GM19035 (cell line): ENCODE data around the gene DZIP1.
"Not testable (repeated sequence)": the region's sequence is repeated elsewhere in the genome, so short reads cannot be mapped to it uniquely, and the experiment has no call there.

Source experiments
- ATAC-seq: cut with Tn5 transposase; IDR thresholded peaks from one replicate; pipeline ENCODE4 v1.9.1; 2021; ENCODE audit not compliant: unreplicated experiment

DZIP1 gene, protein sequence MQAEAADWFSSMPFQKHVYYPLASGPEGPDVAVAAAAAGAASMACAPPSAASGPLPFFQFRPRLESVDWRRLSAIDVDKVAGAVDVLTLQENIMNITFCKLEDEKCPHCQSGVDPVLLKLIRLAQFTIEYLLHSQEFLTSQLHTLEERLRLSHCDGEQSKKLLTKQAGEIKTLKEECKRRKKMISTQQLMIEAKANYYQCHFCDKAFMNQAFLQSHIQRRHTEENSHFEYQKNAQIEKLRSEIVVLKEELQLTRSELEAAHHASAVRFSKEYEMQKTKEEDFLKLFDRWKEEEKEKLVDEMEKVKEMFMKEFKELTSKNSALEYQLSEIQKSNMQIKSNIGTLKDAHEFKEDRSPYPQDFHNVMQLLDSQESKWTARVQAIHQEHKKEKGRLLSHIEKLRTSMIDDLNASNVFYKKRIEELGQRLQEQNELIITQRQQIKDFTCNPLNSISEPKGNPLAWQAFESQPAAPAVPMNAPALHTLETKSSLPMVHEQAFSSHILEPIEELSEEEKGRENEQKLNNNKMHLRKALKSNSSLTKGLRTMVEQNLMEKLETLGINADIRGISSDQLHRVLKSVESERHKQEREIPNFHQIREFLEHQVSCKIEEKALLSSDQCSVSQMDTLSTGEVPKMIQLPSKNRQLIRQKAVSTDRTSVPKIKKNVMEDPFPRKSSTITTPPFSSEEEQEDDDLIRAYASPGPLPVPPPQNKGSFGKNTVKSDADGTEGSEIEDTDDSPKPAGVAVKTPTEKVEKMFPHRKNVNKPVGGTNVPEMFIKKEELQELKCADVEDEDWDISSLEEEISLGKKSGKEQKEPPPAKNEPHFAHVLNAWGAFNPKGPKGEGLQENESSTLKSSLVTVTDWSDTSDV

DNA sequence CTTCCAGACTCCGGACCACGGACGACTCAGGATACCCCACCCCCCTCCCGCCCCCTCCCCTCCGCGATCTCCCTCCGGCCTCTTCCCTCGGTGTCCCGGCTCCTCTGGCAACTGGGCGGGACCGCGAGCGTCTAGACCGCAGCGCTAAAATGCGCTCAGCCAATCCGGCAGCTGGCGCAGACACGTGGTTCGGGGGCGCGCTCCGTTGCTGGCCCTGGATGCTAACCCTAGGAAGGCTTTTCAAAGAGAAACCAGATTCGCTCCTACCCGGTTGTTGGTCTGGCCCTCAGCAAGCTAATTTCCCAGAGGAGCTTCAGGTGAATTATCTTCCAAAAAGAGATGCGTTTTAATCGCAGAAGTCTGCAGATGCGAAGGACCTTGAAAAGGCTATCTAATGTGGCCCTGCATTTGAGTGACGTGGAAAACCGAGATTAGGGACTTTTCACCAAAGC lies at the start of gene DZIP1:
TSS of gene DZIP1 (minus strand) at position 106 of the 452 bp plus-strand sequence. CDS start 2,677 bp downstream, outside the sequence.
- peak; percentile 89 for ATAC-seq

DNA sequence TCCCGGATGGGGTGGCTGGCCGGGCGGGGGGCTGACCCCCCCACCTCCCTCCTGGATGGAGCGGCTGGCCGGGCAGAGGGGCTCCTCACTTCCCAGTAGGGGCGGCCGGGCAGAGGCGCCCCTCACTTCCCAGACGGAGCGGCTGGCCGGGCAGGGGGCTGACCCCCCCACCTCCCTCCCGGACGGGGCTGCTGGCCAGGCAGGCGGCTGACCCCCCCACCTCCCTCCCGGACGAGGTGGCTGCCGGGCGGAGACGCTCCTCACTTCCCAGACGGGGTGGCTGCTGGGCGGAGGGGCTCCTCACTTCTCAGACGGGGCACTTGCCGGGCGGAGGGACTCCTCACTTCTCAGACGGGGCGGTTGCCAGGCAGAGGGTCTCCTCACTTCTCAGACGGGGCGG lies 46.5 kb upstream of the DZIP1 start:
- not testable (repeated sequence) for ATAC-seq

DNA sequence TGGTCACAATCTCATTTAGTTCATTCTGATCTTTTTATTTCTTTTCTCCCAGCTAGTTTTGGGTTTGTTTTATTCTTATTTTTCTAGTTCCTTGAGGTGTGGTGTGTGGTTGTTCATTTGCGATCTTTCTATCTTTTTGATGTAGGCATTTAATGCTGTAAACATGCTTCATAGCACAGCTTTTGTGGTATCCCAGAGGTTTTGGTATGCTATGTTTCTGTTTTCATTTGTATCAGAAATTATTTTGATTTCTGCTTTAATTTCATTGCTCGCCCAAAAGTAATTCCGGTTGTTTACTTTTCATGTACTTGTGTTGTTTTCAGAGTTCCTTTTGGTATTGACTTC lies 45.0 kb upstream of the DZIP1 start:
- no peak for ATAC-seq

DNA sequence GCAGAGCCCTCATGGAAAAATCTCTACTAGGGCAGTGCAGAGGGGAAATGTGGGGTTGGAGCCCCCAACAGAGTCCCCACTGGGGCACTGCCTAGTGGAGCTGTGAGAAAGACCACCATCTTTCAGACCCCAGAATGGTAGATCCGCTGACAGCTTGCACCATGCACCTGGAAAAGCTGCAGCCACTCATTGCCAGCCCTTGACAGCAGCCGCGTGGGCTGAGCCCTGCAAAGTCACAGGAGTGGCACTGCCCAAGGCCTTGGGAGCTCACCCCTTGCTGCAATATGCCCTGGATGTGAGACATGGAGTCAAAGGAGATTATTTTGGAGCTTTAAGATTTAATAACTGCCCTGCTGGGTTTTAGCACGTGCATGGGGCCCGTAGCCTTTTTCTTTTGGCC lies 40.5 kb upstream of the DZIP1 start:
- not testable (repeated sequence) for ATAC-seq

DNA sequence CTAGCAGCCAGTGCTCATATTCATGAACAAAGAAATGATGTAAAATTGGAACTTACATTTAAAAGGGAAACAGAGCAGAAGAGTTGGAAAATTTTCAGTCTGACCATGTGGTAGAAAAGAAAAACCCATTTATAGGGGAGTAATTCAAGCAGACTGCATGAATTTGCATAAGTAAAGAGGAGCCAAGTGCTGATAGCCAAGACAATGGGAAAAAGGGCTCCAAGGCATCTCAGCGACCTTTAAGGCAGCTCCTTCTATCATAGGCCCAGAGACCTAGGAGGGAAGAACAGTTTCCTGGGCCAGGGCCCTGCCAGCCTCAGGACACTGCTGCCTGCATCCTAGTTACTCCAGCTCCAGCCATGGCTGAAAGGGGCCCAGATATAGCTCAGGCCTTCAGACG lies 39.9 kb upstream of the DZIP1 start:
- no peak for ATAC-seq

DNA sequence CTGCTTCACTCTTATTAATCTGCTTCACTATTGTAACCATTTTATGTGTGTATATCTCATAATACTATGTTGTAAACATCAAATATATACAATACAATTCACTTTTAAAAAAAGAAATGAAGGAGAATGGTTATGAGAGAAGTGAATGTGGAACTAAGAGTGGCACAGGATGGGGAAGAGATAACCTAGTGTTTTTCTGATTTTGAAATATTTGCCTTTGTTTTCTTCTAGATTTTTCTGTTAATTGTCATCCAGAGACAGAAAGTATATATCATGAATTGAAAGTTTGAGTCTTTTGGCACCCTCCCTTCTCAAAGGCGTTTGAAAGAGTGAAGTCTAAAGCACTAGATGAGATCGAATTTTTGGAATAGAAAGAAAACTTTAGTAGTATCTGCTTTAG lies 35.2 kb upstream of the DZIP1 start:
- ATAC-seq, result no peak

DNA sequence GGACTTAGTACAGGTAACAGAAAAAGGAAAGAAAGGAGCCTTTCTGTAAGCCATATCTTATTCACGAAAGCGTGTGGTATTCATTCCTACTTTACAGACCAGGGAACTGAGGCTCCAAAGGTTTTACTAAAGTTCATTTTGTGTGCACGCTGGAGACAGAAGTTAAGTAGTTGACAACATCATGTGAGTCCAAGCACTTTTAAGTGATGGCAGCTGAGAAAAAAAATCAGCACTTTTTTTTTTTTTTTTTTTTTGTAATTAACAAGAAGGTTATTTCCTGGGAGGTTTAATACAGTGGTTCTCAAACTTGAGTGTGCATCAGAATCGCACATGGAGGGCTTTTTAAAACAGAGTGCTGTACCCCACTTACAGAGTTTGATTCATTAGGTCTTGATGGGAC lies 34.5 kb upstream of the DZIP1 start:
- no peak for ATAC-seq

DNA sequence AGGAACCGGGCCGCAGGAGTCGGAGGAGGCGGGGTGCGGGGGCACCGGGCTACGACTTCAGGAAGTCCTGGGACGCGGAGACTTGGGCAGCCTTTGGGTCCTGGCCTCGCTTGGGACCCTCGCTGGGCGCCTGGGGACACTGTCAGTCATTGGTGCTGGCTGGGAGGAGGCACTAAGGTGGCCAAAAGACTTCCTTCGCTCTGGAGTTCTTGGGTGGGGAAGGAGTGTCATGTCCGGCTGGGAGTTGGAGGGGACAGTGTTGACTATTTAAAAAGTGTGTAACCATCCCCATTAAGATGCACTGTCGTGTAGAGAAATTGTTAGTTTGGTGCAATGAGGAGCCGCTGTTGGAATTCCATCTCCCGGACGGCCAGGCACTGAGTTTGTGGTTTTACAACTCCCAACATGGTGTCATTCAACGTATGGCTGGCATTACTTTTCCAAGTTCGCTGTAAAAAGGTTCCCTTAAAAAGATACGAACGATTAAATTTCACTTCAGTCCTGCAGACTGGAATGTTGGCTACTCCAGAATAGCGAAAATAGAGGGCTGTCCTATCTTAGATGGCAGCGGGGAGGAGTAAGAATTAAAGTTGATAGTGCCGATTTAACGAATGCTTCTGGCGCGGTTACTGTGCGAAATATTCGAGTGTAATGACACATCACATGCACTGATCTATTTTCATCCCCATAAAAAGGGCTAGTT lies 33.2 kb upstream of the DZIP1 start:
- no peak for ATAC-seq

DNA sequence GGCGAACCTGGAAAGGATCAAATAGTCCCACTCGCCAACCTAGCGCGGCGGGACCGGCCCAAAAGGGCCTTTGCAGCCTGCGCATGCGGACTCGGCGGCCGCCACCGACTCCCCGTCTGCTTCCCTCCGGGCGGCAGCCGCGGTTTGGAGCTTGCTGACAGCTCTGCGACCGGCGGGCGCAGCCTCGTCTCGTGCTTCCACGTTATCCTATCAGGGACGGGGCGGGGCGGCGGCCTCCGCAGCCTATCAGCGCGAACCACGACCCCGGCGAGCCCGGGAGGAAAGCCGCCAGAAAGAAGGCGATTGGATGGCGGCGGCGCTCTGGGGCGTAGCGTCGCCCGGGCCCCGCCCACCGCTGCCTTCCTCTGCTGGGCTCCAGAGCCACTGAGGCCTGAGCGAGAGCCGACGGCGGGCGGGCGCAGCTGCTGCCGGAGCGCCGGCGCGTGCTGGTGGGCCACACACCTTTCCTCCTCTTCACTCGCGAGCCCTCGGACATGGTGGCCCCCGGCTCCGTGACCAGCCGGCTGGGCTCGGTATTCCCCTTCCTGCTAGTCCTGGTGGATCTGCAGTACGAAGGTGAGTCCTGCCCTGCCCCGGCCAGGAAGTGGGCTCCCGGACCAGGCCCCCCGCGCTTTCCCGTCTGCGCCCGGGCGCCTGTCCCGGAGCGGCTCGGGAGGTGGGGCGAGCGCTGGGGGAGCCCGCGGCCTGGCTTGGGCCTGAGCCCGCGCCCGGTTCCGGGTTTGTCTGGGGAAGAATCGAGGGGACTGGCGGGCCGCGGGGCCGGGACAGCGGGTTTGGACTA lies 32.5 kb upstream of the DZIP1 start, which contains the start of gene DNAJC3:
TSS of gene DNAJC3 (plus strand) at position 378 of the 802 bp plus-strand sequence. CDS start at position 495, 117 bp downstream.
- ATAC-seq, result peak; percentile 96

DNA sequence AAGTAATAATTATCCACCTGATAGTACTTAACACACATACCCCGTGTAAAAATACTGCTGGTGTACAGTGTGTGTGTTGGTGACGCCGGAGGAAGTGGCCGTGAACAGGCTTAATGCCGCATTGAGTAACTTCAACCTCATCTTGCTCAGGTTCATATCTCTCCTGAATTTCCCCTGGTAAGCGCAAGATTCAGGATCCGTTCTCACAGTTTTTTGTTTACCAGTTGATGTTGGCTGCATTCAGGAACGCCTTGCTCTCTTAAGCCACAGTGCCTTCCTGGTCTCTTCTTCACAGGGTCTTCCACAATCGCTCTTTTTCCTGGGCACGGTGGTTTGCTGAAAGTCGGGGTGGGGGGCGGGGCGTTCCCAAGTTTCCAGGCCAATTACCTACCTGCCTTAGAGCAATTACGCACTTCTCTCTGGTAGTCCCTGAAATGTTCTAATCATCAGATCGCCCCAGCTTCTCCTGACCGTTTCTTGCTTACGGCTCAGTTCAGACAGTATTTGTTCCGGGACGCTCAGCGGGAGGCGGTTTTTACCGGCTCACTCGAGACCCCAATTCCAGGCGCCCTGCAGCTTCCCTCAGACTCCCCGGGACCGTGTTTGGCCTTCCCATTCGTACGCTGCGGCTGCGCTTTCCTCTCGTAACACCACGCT lies 31.7 kb upstream of the DZIP1 start:
- peak; percentile 13 for ATAC-seq

DNA sequence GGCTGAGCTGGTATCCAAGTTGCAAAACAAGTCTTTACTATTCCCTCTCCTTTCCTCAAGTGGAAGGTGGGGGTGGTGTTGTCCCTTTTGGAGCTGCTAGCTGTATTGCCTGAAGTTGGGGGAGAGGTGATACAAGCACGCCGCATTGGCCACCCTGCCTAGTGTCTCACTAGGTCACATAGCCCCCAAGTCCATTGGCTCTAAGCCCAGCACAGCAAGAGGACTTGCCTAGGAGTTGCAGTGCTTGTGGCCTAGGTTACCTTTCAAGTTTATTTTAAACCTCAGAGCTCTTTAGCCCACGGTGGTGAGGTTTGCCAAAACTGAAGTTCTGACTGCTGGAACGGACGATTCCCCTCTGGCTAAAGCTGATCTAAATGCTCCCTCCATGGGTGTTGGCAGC lies 27.1 kb upstream of the DZIP1 start:
- ATAC-seq, result no peak

DNA sequence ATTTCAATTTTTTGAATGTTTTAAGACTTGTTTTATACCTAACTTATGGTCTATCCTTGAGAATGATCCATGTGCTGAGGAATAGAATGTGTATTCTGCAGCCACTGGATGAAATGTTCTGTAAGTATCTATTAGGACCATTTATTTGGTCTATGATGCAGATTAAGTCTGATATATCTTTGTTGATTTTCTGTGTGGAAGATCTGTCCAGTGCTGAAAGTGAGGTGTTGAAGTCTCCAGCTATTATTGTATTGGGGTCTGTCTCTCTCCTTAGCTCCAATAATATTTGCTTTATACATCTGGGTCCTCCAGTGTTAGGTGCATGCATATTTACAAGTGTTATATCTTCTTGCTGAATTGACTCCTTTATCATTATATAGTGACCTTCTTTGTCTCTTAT lies 22.7 kb upstream of the DZIP1 start:
- not testable (repeated sequence) for ATAC-seq

DNA sequence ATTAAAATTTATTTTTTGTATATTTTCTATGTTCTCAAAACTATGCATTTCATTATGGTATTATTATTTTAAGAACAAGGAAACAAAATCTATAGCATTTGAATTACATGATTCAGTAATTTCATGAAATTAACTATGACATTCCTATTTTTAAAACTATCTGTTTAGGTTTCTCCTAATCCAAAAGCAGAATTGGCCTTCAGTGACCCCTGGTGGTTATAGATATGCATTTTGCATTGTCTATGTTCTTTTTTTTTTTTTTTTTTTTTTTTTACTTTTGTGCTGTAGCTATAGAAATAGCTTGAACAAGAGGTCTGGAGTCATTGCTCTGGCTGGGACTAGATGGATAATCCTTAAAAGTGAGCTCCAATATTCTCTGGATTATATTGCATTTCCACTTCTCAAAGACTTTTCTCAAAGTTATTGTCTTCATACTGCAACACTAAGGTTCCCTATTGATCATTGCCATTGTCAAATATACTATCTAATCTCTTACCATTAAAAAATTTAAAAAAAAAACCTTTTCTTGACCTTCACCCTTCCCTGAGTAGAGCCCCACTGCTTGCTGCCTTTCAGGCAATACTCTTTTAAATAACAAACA lies 16.6 kb upstream of the DZIP1 start:
- no peak for ATAC-seq

DNA sequence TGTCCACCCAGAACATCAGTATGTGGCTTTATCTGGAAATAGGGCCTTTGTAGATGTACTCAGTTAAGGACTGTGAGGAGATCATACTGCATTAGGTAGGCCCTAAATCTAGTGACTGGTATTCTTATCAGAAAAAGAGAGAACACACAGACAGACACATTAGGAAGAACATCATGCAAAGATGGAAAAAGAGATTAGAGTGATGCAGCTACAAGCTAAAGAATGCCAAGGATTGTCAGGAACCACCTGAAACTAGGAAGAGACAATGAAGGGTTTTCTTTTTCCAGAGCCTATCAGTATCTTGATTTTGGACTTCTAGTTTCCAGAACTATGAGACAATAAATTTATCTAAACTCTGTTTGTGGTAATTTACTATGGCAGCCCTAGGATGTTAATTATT lies 15.0 kb upstream of the DZIP1 start:
- no peak for ATAC-seq

DNA sequence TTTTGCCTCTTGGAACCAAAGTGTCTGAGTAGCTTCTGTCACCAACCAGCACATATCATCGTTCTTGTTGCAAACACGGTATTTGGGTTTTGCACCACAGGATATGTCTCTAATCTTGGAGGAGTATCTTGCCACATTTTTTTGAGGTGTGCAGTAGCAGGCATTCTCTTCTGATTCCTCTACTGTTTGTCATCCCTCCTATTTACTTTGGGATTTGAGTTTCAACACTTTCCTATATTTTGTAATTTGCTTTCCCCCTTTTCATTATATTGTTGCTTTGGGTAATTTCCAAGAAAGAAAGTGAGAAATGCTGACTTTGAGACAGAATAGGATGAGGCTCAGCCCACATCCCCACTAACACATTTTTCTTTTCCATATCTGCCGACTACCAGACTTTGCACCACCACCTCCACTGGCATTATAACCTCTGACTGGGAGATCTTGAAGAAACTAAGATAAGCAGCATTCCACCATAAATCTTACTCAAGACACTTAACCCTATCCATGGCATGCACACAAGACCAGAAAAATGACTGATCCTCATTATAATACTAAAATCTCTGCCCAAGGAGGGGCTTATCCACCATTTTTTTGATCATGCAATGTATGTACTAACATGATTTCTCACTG lies 12.0 kb upstream of the DZIP1 start:
- no peak for ATAC-seq

DNA sequence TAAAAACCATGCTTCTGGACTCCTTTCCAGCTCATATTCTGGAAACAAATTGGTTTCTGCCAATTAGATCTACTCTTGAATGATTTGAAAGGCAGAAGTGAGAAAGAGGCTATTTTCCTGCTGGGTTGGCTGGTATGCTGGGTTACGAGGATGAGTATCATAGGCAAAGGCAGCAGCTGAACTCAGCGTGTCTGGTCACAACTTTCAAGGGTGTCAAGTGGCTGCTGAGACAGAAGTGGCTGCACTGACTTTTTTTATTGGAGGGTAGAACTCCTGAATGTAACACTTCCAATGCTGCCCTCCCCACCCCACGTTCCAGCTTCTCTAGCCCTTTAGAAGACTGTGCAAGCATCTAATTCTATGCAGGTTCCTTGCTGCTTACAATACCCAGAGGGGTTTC lies 8.3 kb upstream of the DZIP1 start:
- no peak for ATAC-seq

DNA sequence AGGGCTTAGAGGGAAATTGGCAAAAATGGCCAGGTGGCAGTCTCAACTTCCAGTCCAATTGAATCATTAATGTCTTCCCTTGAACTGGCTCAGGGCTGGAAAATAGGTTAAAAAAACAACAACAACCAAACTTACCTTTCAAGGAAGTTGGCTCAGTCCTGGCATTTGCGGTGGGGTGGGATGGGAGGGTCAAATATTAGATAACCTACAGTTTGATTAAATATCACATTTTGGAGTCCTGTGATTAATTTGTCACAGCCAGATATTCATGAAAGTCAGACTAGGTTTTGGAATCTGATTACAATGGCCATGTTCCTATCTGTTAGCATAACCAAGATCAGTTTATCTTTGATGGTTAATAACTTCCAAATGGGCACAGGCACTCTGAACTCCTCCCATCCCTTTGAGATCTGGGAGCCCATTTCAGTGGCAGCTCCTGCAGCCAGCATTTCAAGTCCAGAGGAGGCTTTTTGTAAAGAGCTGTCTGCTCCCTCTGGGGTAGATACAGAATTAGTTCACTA lies 7.8 kb upstream of the DZIP1 start:
- ATAC-seq, result no peak

DNA sequence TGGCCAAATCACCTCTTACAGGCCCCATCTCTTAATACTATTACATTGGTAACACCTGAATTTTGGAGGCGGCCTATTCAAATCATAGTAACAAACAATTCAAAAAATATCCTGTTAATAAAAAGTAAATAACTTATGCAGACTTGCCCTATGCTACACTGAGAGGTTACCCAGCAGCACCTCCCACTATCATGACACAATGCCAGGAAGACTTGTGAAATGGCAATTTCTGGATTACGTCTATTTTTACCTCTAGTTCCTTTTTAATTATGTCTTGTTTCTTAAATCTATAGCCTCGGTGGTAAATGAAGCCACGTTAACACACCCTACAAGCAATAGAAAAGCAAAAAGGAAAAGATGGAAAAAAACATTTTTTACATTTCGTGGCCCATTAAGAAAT lies 6.2 kb upstream of the DZIP1 start:
- no peak for ATAC-seq

DNA sequence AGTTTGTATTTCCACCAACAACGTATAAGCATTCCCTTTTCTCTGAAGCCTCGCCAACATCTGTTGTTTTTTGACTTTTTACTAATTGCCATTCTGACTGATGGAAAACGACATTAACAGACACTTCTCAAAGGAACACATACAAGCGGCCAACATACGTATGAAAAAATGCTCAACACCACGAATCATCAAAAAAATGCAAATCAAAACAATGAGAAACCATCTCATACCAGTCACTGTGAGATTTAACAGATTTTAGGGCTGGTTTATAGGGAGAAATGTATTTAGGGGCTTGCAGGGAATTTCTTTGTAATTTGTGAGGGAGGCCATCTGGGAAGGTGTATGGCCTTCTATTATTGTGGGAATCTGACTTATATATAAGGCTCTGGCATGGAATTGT lies 2.8 kb upstream of the DZIP1 start:
- no peak for ATAC-seq
